OCI-LY3 (cell line): Measurements from ENCODE around the gene ST8SIA4.

Source experiments
- CTCF ChIP-seq: fragments of 200-600, 300-600 bp; sonication (generic); IDR thresholded peaks from 2 replicates; pipeline ENCODE4 v1.5.1; 2014; ENCODE audit warnings: antibody characterized with exemption, low read length, low read depth
- EZH2phosphoT487 ChIP-seq: fragments of 200-600 bp; shearing (Covaris generic); IDR thresholded peaks from 2 replicates; pipeline ENCODE4 v1.6.1; 2018; ENCODE audit warnings: antibody characterized with exemption, mixed run types, low read depth

DNA sequence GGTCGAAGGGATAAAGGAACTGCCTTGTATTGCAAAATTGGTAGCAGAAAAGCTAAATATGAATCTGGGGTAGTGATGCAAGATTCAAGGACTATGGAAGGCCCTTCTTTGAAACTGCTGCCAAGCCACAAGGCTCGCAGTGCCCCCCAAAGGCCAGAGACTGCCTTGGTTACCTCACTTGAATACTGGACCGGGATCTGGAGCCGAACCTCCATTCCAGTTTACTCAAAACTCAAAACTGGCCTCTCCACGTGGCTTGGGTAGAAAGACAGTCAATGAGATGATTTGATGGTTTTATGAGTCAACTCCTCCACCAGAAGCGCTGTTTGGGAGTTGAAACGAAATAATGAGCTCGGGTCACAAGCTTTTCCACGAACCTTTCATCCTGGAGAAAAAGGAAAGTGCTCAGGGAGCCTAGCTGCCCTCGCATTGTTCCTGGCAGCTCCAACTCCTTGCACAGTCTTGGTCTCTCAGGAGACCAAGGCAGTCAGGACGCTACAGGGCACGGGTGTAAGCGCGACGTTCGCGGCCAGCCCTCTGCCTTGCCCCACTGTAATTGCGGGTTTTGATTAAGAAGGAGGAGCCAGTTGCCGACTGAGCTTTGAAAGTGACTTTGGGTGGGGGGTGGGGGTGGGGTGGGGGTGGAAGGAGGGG is 2.8 kb downstream of the ST8SIA4 start:
- TF ChIP-seq CTCF = peak; percentile 60
- TF ChIP-seq EZH2phosphoT487 = no peak
